Fibroblast of lung (primary cell): Measurements from ENCODE around the gene RGS7.

ENCODE experiments used
- CTCF ChIP-seq, 2 donors: IDR thresholded peaks in 1 of 2; conservative IDR thresholded peaks in 1 of 2; 1 replicate in 1 of 2; 2 replicates in 1 of 2; pipeline ENCODE4 v1.5.1; 2011 to 2012; ENCODE audit warnings: low read length in 2 of 2, control low read depth in 1 of 2, inconsistent platforms in 1 of 2, low read depth in 1 of 2, mild to moderate bottlenecking in 1 of 2
- EZH2 ChIP-seq: IDR thresholded peaks from 2 replicates; pipeline ENCODE4 v1.5.1; 2012; ENCODE audit warnings: low read length, control low read depth, mild to moderate bottlenecking; ENCODE audit errors: missing control alignments

DNA sequence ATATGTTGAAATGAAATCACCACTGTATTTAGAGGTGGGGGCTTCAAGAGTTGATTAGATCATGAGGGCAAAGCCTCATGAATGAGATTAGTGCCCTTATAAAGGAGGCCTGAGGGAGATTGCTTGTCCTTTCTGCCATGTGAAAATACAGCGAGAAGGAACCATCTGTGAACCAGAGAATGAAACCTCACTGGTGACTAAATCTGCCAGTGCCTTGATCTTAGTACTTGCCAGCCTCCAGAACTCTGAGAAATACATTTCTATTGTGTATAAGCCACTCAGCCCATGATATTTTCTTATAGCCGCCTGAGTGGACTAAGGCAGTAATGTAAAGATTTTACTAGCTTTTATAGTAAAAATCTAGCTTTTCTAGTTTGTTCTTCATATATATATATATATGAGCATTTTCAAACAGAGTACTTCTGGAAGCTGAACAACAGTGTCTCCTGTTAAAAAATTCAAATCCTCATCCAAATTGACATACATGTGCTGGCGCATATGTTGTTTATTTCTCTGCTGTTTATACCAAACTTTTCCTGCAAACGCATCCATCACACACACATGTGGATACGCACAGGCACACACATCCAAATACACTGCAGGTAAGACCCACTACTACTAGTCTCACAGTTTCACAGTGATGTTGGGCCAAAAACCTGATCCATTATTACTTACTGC, 213.1 kb downstream of the RGS7 start:
- TF ChIP-seq CTCF (conservative IDR thresholded peaks at IDR 0.05 in 1 of 2, IDR thresholded peaks at IDR 0.05 in 1 of 2; ENCODE audit: low read depth in 1 of 2, low read length in 2 of 2): no peak
- TF ChIP-seq EZH2: no peak
